Astrocyte of the spinal cord (primary cell): ENCODE measurements around the gene DAB1.

Source experiments
- DNase-seq: peaks from one replicate; pipeline ENCODE4 v3.0.0; 2011; ENCODE audit warnings: low read depth, low spot score
- H3K4me3 ChIP-seq: 2 replicates; pipeline ENCODE4 v1.5.1; 2011; ENCODE audit warnings: low read depth, mild to moderate bottlenecking, low read length, moderate library complexity
- CTCF ChIP-seq: IDR thresholded peaks from 2 replicates; pipeline ENCODE4 v1.5.1; 2012; ENCODE audit warnings: low read depth, mild to moderate bottlenecking, low read length, inconsistent platforms
- in situ Hi-C: cut with HindIII; loops from 2 replicates; pipeline ENCODE4 v1.10.0; 2017; ENCODE audit warnings: low sequenced_read_pairs

The DAB1 gene

GRCh38 chr1:57254022-57254421 lies 169.8 kb downstream of the DAB1 start:
- DNase-seq: peak; percentile 24
- TF ChIP-seq CTCF: no peak
- H3K4me3 ChIP-seq: no peak overlapping the region
- in situ Hi-C loops: no loop called here

GRCh38 chr1:57252597-57253294 lies 171.1 kb downstream of the DAB1 start:
- TF ChIP-seq CTCF: no peak
- in situ Hi-C loops: no loop called here
- H3K4me3 ChIP-seq: no peak overlapping the region
- no peak for DNase-seq

- TF ChIP-seq CTCF: no peak
- DNase-seq: no peak
- no peak overlapping the region for H3K4me3 ChIP-seq
- in situ Hi-C loops: no loop called here
Measured at GRCh38 chr1:57250021-57250420, 173.8 kb downstream of the DAB1 start.

GRCh38 chr1:57249511-57249910 lies 174.3 kb downstream of the DAB1 start:
- no peak for TF ChIP-seq CTCF
- no peak for DNase-seq
- H3K4me3 ChIP-seq: no peak overlapping the region
- in situ Hi-C loops: no loop called here

GRCh38 chr1:57248830-57249229 lies 175.0 kb downstream of the DAB1 start:
- in situ Hi-C loops: no loop called here
- no peak overlapping the region for H3K4me3 ChIP-seq

GRCh38 chr1:57238233-57238781 lies 185.6 kb downstream of the DAB1 start:
- in situ Hi-C loops: no loop called here
- H3K4me3 ChIP-seq: no peak overlapping the region
- DNase-seq: no peak
- TF ChIP-seq CTCF: no peak

More at GRCh38 chr1:57248830-57249229, 175.0 kb downstream of the DAB1 start:
- DNase-seq: no peak
- no peak for TF ChIP-seq CTCF
